HUES48 (cell line): ENCODE results near the gene RAPGEF1.
"Not testable (repeated sequence)": the region's sequence is repeated elsewhere in the genome, so short reads cannot be mapped to it uniquely, and the experiment has no call there.

ENCODE experiments used
- H3K27ac ChIP-seq: one replicate; pipeline ENCODE4 v1.7.0; 2013; ENCODE audit warnings: low read depth, low read length, inconsistent platforms
- H3K27me3 ChIP-seq: 2 replicates; pipeline ENCODE4 v1.6.1; 2013; ENCODE audit warnings: mild to moderate bottlenecking, low read length; ENCODE audit not compliant: control insufficient read depth, insufficient read depth
- H3K36me3 ChIP-seq: 2 replicates; pipeline ENCODE4 v1.6.1; 2013; ENCODE audit warnings: low read length; ENCODE audit not compliant: control insufficient read depth, insufficient read depth
- H3K4me1 ChIP-seq: 2 replicates; pipeline ENCODE4 v1.6.1; 2013; ENCODE audit warnings: mild to moderate bottlenecking, low read length; ENCODE audit not compliant: control insufficient read depth, insufficient read depth
- H3K4me3 ChIP-seq: 2 replicates; pipeline ENCODE4 v1.5.1; 2013; ENCODE audit warnings: mild to moderate bottlenecking, low read depth, low read length
- H3K9ac ChIP-seq: 2 replicates; pipeline ENCODE4 v1.6.1; 2013; ENCODE audit warnings: mild to moderate bottlenecking, low read depth, low read length, moderate library complexity
- H3K9me3 ChIP-seq: 2 replicates; pipeline ENCODE4 v1.6.1; 2013; ENCODE audit warnings: low read length; ENCODE audit not compliant: control insufficient read depth, insufficient read depth

RAPGEF1 gene

GRCh38 chr9:131657456-131657855, 82.4 kb downstream of the RAPGEF1 start:
- no peak overlapping the region for H3K9ac ChIP-seq
- no peaks in the 10 kb centered on the region for H3K9me3 ChIP-seq
- no peak overlapping the region for H3K27ac ChIP-seq
- H3K4me3 ChIP-seq = no peak overlapping the region
- H3K36me3 ChIP-seq = no peaks in the 10 kb centered on the region
- H3K27me3 ChIP-seq = no peaks in the 10 kb centered on the region
- peaks cover 47% of the 10 kb centered on the region for H3K4me1 ChIP-seq

DNA sequence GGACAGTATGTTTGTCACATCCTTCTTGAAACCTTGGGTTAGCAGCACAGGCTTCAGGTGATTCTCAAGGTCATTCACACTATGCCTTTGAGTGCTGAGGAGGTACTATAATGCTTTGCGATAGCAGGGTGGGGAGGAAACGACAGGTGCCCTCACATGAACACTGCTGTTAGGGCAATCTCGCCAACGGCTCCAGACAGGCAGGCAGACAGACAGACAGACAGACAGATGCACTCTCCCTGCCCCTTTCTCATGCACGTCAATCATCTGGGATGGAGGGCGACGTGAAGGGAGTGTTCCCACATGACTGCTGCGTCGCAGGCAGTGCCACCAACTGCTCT, 82.9 kb downstream of the RAPGEF1 start:
- Histone ChIP-seq H3K9ac (no peak overlapping the region), H3K36me3 (no peaks in the 10 kb centered on the region), H3K27me3 (no peaks in the 10 kb centered on the region), H3K4me1 (peaks cover 44% of the 10 kb centered on the region), H3K27ac (no peak overlapping the region), H3K9me3 (no peaks in the 10 kb centered on the region), H3K4me3 (no peak overlapping the region)

DNA sequence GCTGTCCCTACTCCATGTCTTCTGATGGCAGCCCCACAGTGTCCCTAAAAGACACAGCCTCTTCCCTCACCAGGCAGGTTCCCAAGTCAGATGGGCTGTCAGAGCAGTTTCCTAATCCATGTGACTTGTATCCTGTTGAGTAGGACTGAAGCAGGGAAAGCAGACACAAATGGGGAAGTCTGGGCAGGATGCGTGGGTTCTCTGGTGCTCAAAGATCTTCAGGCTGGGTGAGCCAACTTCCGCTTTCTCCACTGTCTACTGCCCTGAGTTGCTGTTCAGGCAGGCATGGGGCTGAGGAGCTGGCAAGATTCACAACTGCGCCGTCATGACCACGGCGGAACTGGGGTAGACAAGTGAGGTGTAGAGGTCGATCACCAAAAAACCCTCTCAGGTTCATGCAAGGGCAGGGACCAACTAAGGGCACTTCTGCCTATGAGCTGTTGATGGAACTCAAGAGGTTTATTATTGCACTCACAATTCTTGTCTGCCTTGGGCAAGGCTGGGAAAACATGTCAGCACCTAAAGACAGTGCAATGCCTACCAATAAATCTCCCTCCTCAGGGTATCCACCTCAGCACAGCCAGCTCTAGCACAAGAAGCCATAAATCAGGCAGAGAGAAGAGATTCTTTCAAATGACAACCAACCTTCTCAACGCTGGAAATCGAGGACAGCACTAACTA, 83.4 kb downstream of the RAPGEF1 start:
- H3K27ac ChIP-seq = no peak overlapping the region

DNA sequence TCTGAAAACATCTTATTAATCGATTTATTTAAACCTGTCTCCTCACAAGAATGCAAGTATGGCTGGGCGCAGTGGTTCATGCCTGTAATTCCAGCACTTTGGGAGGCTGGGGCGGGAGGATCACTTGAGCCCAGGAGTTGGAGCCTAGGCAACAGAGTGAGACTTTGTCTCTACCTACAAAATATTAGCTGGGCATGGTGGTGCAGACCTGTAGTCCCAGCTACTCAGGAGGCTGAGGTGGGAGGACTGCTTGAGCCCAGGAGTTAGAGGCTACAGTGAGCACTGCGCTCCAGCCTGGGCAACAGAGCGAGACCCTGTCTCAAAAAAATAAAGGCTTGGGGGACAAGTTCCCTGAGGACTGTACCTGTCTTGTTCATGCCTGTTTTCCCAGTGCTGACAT, 85.5 kb downstream of the RAPGEF1 start:
- not testable (repeated sequence) for H3K27me3 ChIP-seq, H3K27ac ChIP-seq, H3K4me3 ChIP-seq, H3K9ac ChIP-seq, H3K9me3 ChIP-seq
- Histone ChIP-seq H3K36me3 (peaks cover 11% of the 10 kb centered on the region; the same call in 1 of the 2 replicates), H3K4me1 (peaks cover 19% of the 10 kb centered on the region)

More for the DNA sequence above, 83.4 kb downstream of the RAPGEF1 start:
- Histone ChIP-seq H3K27me3 (no peaks in the 10 kb centered on the region), H3K4me1 (peaks cover 38% of the 10 kb centered on the region), H3K9me3 (no peaks in the 10 kb centered on the region), H3K36me3 (no peaks in the 10 kb centered on the region), H3K4me3 (no peak overlapping the region), H3K9ac (no peak overlapping the region)

- H3K9ac ChIP-seq = no peak overlapping the region
- H3K27ac ChIP-seq = no peak overlapping the region
- no peaks in the 10 kb centered on the region for H3K27me3 ChIP-seq
- H3K36me3 ChIP-seq = peaks cover 11% of the 10 kb centered on the region; the same call in 1 of the 2 replicates
- no peaks in the 10 kb centered on the region for H3K9me3 ChIP-seq
- H3K4me3 ChIP-seq = no peak overlapping the region
- H3K4me1 ChIP-seq = peaks cover 9% of the 10 kb centered on the region
These were observed 88.3 kb downstream of the RAPGEF1 start for GRCh38 chr9:131651599-131651998.

GRCh38 chr9:131651160-131651559, 88.7 kb downstream of the RAPGEF1 start:
- Histone ChIP-seq H3K9ac (no peak overlapping the region), H3K9me3 (no peaks in the 10 kb centered on the region), H3K4me3 (no peak overlapping the region), H3K27ac (no peak overlapping the region), H3K27me3 (no peaks in the 10 kb centered on the region), H3K36me3 (peaks cover 11% of the 10 kb centered on the region; the same call in 1 of the 2 replicates), H3K4me1 (peaks cover 9% of the 10 kb centered on the region)

DNA sequence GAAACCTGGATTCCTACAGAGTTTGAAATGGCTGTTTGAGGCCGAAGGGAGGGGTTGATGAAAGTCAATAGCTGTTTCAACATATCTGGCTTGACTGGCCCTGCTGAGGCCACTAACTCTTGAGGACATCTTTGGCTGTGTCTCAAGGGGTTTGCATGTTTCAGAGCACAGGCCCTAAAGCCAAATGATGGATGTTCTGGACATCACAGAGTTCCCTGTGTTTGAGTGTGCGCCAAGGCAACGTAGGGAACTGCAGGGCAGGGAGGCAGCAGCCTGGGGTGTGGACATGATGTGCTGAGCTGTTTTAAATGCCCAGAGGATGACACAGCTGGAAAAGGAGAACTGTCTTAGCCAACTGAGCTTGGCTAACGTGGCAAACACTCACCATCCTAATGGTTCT, 89.6 kb downstream of the RAPGEF1 start:
- H3K4me1 ChIP-seq = peaks cover 8% of the 10 kb centered on the region
- H3K9me3 ChIP-seq = no peaks in the 10 kb centered on the region

DNA sequence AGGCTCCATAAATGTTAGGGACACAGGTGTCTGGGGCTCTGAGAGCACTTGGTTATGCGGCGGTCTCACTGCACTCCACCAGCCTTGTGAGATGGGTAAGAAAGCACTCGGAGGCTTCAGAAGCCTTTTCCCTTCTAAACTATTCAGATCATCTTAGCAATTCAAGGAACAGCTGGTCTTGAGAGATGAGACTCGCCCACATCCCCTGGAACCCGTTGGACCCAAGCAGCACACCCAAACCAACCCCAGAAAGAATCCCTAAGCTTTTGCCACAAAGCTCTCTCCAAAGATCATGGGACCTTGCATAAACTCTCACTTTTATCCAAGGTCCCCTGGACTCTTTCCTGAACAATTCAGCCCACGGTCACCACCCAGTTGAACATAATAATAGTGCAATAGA, 90.2 kb downstream of the RAPGEF1 start:
- H3K27ac ChIP-seq = no peak overlapping the region
- peaks cover 3% of the 10 kb centered on the region; the same call in 1 of the 2 replicates for H3K4me1 ChIP-seq
- peaks cover 11% of the 10 kb centered on the region; the same call in 1 of the 2 replicates for H3K36me3 ChIP-seq

More for the DNA sequence above, 89.6 kb downstream of the RAPGEF1 start:
- no peak overlapping the region for H3K9ac ChIP-seq
- H3K36me3 ChIP-seq = peaks cover 11% of the 10 kb centered on the region; the same call in 1 of the 2 replicates
- no peak overlapping the region for H3K4me3 ChIP-seq
- H3K27me3 ChIP-seq = no peaks in the 10 kb centered on the region
- H3K27ac ChIP-seq = no peak overlapping the region

GRCh38 chr9:131645078-131645776, 94.6 kb downstream of the RAPGEF1 start:
- peaks cover 20% of the 10 kb centered on the region for H3K4me1 ChIP-seq
- no peaks in the 10 kb centered on the region for H3K9me3 ChIP-seq
- no peaks in the 10 kb centered on the region for H3K27me3 ChIP-seq
- no peak overlapping the region for H3K9ac ChIP-seq
- no peak overlapping the region for H3K27ac ChIP-seq
- no peak overlapping the region for H3K4me3 ChIP-seq
- H3K36me3 ChIP-seq = peaks cover 12% of the 10 kb centered on the region; the same call in 1 of the 2 replicates

More for the DNA sequence above, 90.2 kb downstream of the RAPGEF1 start:
- H3K9ac ChIP-seq = no peak overlapping the region
- H3K27me3 ChIP-seq = no peaks in the 10 kb centered on the region
- no peak overlapping the region for H3K4me3 ChIP-seq
- no peaks in the 10 kb centered on the region for H3K9me3 ChIP-seq

- no peaks in the 10 kb centered on the region for H3K27me3 ChIP-seq
- H3K9ac ChIP-seq = no peak overlapping the region
- no peaks in the 10 kb centered on the region for H3K9me3 ChIP-seq
- peaks cover 22% of the 10 kb centered on the region for H3K4me1 ChIP-seq
- H3K4me3 ChIP-seq = no peak overlapping the region
- H3K36me3 ChIP-seq = peaks cover 14% of the 10 kb centered on the region; the same call in 1 of the 2 replicates
- H3K27ac ChIP-seq = no peak overlapping the region
These were observed 97.3 kb downstream of the RAPGEF1 start for GRCh38 chr9:131642496-131643083.
